ENCODE data around the gene SMIM7.

Gene SMIM7

GRCh38 chr19:16679811-16680210 lies 19.9 kb upstream of the SMIM7 start:
- DNase-seq (no peak), ATAC-seq (ENCODE audit: insufficient read depth, low read depth) (no peak)
- Histone ChIP-seq H3K4me3 (ENCODE audit: low read depth in 1 of 2, low read length in 2 of 2) (no peak overlapping the region), H4K20me1 (ENCODE audit: insufficient read depth, low read length) (no peaks in the 10 kb centered on the region), H3K9me3 (ENCODE audit: insufficient read depth, low read length, severe bottlenecking) (peaks cover 2% of the 10 kb centered on the region), H3K4me2 (ENCODE audit: insufficient read depth, low read length) (no peak overlapping the region), H3K27ac (ENCODE audit: low read length) (no peak overlapping the region), H3K9ac (ENCODE audit: low read depth, low read length) (no peak overlapping the region), H2AFZ (ENCODE audit: low read depth, low read length) (no peak overlapping the region), H3K79me2 (ENCODE audit: insufficient read depth, low read length) (no peaks in the 10 kb centered on the region), H3K36me3 (ENCODE audit: insufficient read depth, low read length) (no peaks in the 10 kb centered on the region), H3K4me1 (ENCODE audit: insufficient read depth, low read length) (no peaks in the 10 kb centered on the region), H3K27me3 (ENCODE audit: insufficient read depth, low read length, poor library complexity) (no peaks in the 10 kb centered on the region)
- TF ChIP-seq EZH2 (IDR thresholded peaks at IDR 0.05; ENCODE audit: borderline replicate concordance, low read depth, low read length, severe bottlenecking) = no peak
- TF ChIP-seq CTCF (IDR thresholded peaks at IDR 0.05; ENCODE audit: borderline replicate concordance, extremely low read depth, low read length, poor library complexity, severe bottlenecking) = no peak

- H4K20me1 ChIP-seq (ENCODE audit: insufficient read depth, low read length) = no peaks in the 10 kb centered on the region
- H3K4me2 ChIP-seq (ENCODE audit: insufficient read depth, low read length) = no peak overlapping the region
- ATAC-seq (ENCODE audit: insufficient read depth, low read depth) = no peak
- no peak overlapping the region for H3K4me3 ChIP-seq (ENCODE audit: low read depth in 1 of 2, low read length in 2 of 2)
- TF ChIP-seq EZH2 (IDR thresholded peaks at IDR 0.05; ENCODE audit: borderline replicate concordance, low read depth, low read length, severe bottlenecking) = no peak
- no peak for TF ChIP-seq CTCF (IDR thresholded peaks at IDR 0.05; ENCODE audit: borderline replicate concordance, extremely low read depth, low read length, poor library complexity, severe bottlenecking)
- H3K9me3 ChIP-seq (ENCODE audit: insufficient read depth, low read length, severe bottlenecking) = peaks cover 2% of the 10 kb centered on the region
- no peak overlapping the region for H3K27ac ChIP-seq (ENCODE audit: low read length)
- no peak overlapping the region for H3K9ac ChIP-seq (ENCODE audit: low read depth, low read length)
- no peaks in the 10 kb centered on the region for H3K27me3 ChIP-seq (ENCODE audit: insufficient read depth, low read length, poor library complexity)
- H3K36me3 ChIP-seq (ENCODE audit: insufficient read depth, low read length) = no peaks in the 10 kb centered on the region
- no peaks in the 10 kb centered on the region for H3K79me2 ChIP-seq (ENCODE audit: insufficient read depth, low read length)
- no peaks in the 10 kb centered on the region for H3K4me1 ChIP-seq (ENCODE audit: insufficient read depth, low read length)
- H2AFZ ChIP-seq (ENCODE audit: low read depth, low read length) = no peak overlapping the region
- DNase-seq = no peak
Measured at GRCh38 chr19:16678498-16678897, 18.6 kb upstream of the SMIM7 start.

- H4K20me1 ChIP-seq (ENCODE audit: insufficient read depth, low read length) = no peaks in the 10 kb centered on the region
- H2AFZ ChIP-seq (ENCODE audit: low read depth, low read length) = no peak overlapping the region
- H3K9ac ChIP-seq (ENCODE audit: low read depth, low read length) = no peak overlapping the region
- no peaks in the 10 kb centered on the region for H3K36me3 ChIP-seq (ENCODE audit: insufficient read depth, low read length)
- H3K27ac ChIP-seq (ENCODE audit: low read length) = no peak overlapping the region
- TF ChIP-seq CTCF (IDR thresholded peaks at IDR 0.05; ENCODE audit: borderline replicate concordance, extremely low read depth, low read length, poor library complexity, severe bottlenecking) (no peak), EZH2 (IDR thresholded peaks at IDR 0.05; ENCODE audit: borderline replicate concordance, low read depth, low read length, severe bottlenecking) (no peak)
- H3K79me2 ChIP-seq (ENCODE audit: insufficient read depth, low read length) = no peaks in the 10 kb centered on the region
- DNase-seq (no peak), ATAC-seq (ENCODE audit: insufficient read depth, low read depth) (no peak)
- peaks cover 2% of the 10 kb centered on the region for H3K9me3 ChIP-seq (ENCODE audit: insufficient read depth, low read length, severe bottlenecking)
- no peaks in the 10 kb centered on the region for H3K27me3 ChIP-seq (ENCODE audit: insufficient read depth, low read length, poor library complexity)
- H3K4me3 ChIP-seq (ENCODE audit: low read depth in 1 of 2, low read length in 2 of 2) = no peak overlapping the region
- no peak overlapping the region for H3K4me2 ChIP-seq (ENCODE audit: insufficient read depth, low read length)
- no peaks in the 10 kb centered on the region for H3K4me1 ChIP-seq (ENCODE audit: insufficient read depth, low read length)
Measured at GRCh38 chr19:16677055-16677454, 17.1 kb upstream of the SMIM7 start.

All from DND-41 (cell line).